MM.1S (cell line): ENCODE measurements around the gene ADCY5.

Experiments used
- EZH2 ChIP-seq: fragments of 300-600 bp; sonication (generic); optimal IDR thresholded peaks from 2 replicates; pipeline ENCODE3; 2017; ENCODE audit warnings: low read depth, mild to moderate bottlenecking, antibody characterized with exemption, low read length, mixed read lengths
- EZH2phosphoT487 ChIP-seq: fragments of 300-600 bp; sonication (generic); IDR thresholded peaks from 2 replicates; pipeline ENCODE4 v1.6.1; 2018; ENCODE audit warnings: antibody characterized with exemption, low read length
- TF ChIP-seq, protein P1 (sequence below): fragments of 300-600 bp; sonication (generic); IDR thresholded peaks from 2 replicates; pipeline ENCODE4 v1.5.1; 2016; ENCODE audit warnings: antibody characterized with exemption, low read length, mixed read lengths

DNA sequence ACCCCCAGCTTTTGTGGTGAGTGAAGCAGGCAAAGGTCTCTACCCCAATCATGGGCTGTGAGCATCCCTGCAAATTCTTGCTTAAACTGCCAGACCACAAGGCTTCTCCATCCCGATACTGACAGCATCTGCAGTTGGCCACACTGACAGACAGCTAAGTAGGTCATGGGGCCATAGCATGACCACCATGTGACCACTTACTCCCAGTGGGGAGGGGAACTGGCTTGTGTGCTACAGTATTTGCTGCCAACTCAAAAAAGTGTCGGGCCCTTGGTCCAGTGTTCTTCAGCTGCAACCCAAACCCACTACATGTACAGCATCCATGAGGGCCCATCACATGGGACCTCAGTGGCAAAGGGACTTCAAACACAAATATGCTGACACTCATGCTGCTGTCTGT lies 143.7 kb downstream of the ADCY5 start:
- TF ChIP-seq, protein P1, sequence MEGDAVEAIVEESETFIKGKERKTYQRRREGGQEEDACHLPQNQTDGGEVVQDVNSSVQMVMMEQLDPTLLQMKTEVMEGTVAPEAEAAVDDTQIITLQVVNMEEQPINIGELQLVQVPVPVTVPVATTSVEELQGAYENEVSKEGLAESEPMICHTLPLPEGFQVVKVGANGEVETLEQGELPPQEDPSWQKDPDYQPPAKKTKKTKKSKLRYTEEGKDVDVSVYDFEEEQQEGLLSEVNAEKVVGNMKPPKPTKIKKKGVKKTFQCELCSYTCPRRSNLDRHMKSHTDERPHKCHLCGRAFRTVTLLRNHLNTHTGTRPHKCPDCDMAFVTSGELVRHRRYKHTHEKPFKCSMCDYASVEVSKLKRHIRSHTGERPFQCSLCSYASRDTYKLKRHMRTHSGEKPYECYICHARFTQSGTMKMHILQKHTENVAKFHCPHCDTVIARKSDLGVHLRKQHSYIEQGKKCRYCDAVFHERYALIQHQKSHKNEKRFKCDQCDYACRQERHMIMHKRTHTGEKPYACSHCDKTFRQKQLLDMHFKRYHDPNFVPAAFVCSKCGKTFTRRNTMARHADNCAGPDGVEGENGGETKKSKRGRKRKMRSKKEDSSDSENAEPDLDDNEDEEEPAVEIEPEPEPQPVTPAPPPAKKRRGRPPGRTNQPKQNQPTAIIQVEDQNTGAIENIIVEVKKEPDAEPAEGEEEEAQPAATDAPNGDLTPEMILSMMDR: no peak
- TF ChIP-seq EZH2: no peak
- TF ChIP-seq EZH2phosphoT487: no peak
